H9 (cell line): Measurements from ENCODE around the gene KLK13. TPM values are rescaled to one million over a fixed set of nuclear protein-coding genes. Genes with fewer than 3 reads are reported as not detected.

Source experiments
- DNase-seq: peaks from one replicate; pipeline ENCODE4 v3.0.0-alpha.2; 2017
- H2AFZ ChIP-seq: one replicate; pipeline ENCODE4 v1.6.1; 2013; ENCODE audit warnings: mild to moderate bottlenecking, low read length, control low read depth, moderate library complexity
- H2AK5ac ChIP-seq: 2 replicates; pipeline ENCODE4 v1.6.1; 2013; ENCODE audit warnings: low read length, control low read depth, mixed read lengths; ENCODE audit not compliant: insufficient read length
- H2BK120ac ChIP-seq: one replicate; pipeline ENCODE4 v1.6.1; 2013; ENCODE audit warnings: low read depth, mild to moderate bottlenecking, low read length, control low read depth, inconsistent platforms; ENCODE audit not compliant: poor library complexity, severe bottlenecking
- H2BK12ac ChIP-seq: 2 replicates; pipeline ENCODE4 v1.6.1; 2013; ENCODE audit warnings: low read length, control low read depth, mixed read lengths, low read depth; ENCODE audit not compliant: insufficient read length
- H2BK15ac ChIP-seq: 2 replicates; pipeline ENCODE4 v1.6.1; 2013; ENCODE audit warnings: low read depth, low read length, control low read depth
- H2BK20ac ChIP-seq: one replicate; pipeline ENCODE4 v1.6.1; 2013; ENCODE audit warnings: low read depth, mild to moderate bottlenecking, low read length, control low read depth, inconsistent platforms; ENCODE audit not compliant: poor library complexity, severe bottlenecking
- H2BK5ac ChIP-seq: 2 replicates; pipeline ENCODE4 v1.6.1; 2013; ENCODE audit warnings: low read length, control low read depth, mixed read lengths; ENCODE audit not compliant: insufficient read length
- H3K14ac ChIP-seq: 2 replicates; pipeline ENCODE4 v1.6.1; 2013; ENCODE audit warnings: low read length, control low read depth; ENCODE audit not compliant: insufficient read depth
- H3K18ac ChIP-seq: 2 replicates; pipeline ENCODE4 v1.6.1; 2013; ENCODE audit warnings: low read depth, mild to moderate bottlenecking, mixed read lengths, low read length, control low read depth; ENCODE audit not compliant: insufficient read length
- H3K23ac ChIP-seq: 2 replicates; pipeline ENCODE4 v1.6.1; 2013; ENCODE audit warnings: low read length, control low read depth, mixed read lengths, low read depth; ENCODE audit not compliant: insufficient read length
- H3K23me2 ChIP-seq: 2 replicates; pipeline ENCODE4 v1.6.1; 2013; ENCODE audit warnings: low read depth, mild to moderate bottlenecking, mixed read lengths, low read length, control low read depth; ENCODE audit not compliant: insufficient read length, poor library complexity, severe bottlenecking
- H3K27ac ChIP-seq: 2 replicates; pipeline ENCODE4 v1.5.1; 2013; ENCODE audit warnings: low read length, control low read depth, mixed read lengths, low read depth; ENCODE audit not compliant: insufficient read length
- H3K27me3 ChIP-seq: 2 replicates; pipeline ENCODE4 v1.6.1; 2013; ENCODE audit warnings: low read length, control low read depth, inconsistent platforms; ENCODE audit not compliant: insufficient read depth
- H3K4ac ChIP-seq: 2 replicates; pipeline ENCODE4 v1.6.1; 2013; ENCODE audit warnings: low read depth, mild to moderate bottlenecking, control low read depth, inconsistent platforms, low read length, moderate library complexity
- H3K4me1 ChIP-seq: 2 replicates; pipeline ENCODE4 v1.6.1; 2013; ENCODE audit warnings: low read length, control low read depth, inconsistent platforms; ENCODE audit not compliant: insufficient read depth
- H3K4me2 ChIP-seq: 2 replicates; pipeline ENCODE4 v1.6.1; 2013; ENCODE audit warnings: low read length, control low read depth, mixed read lengths; ENCODE audit not compliant: insufficient read length, insufficient read depth
- H3K56ac ChIP-seq: 2 replicates; pipeline ENCODE4 v1.6.1; 2013; ENCODE audit warnings: low read depth, mild to moderate bottlenecking, mixed read lengths, low read length, control low read depth; ENCODE audit not compliant: insufficient read length
- H3K79me1 ChIP-seq: 2 replicates; pipeline ENCODE4 v1.6.1; 2013; ENCODE audit warnings: low read depth, mild to moderate bottlenecking, moderate library complexity, low read length, control low read depth, inconsistent platforms; ENCODE audit not compliant: insufficient read depth, poor library complexity, severe bottlenecking
- H3K79me2 ChIP-seq: 2 replicates; pipeline ENCODE4 v1.6.1; 2013; ENCODE audit warnings: low read length, control low read depth, inconsistent platforms; ENCODE audit not compliant: insufficient read depth
- H3K9ac ChIP-seq: 2 replicates; pipeline ENCODE4 v1.6.1; 2013; ENCODE audit warnings: low read length, control low read depth, mixed read lengths; ENCODE audit not compliant: insufficient read length; ENCODE audit errors: extremely low read depth
- H3K9me3 ChIP-seq: one replicate; pipeline ENCODE4 v1.6.1; 2013; ENCODE audit warnings: low read depth, low read length, inconsistent platforms; ENCODE audit not compliant: control insufficient read depth
- H3T11ph ChIP-seq: one replicate; pipeline ENCODE4 v1.6.1; 2013; ENCODE audit warnings: mild to moderate bottlenecking, low read length, control low read depth, inconsistent platforms
- H4K20me1 ChIP-seq: one replicate; pipeline ENCODE4 v1.6.1; 2013; ENCODE audit not compliant: control insufficient read depth, insufficient read length, insufficient read depth
- H4K5ac ChIP-seq: 2 replicates; pipeline ENCODE4 v1.6.1; 2013; ENCODE audit warnings: low read depth, mild to moderate bottlenecking, mixed read lengths, low read length, control low read depth; ENCODE audit not compliant: insufficient read length
- H4K8ac ChIP-seq: replicated peaks from 2 replicates; pipeline ENCODE4 v1.6.1; 2013; ENCODE audit warnings: low read length, control low read depth, mixed read lengths, low read depth; ENCODE audit not compliant: insufficient read length
- H4K91ac ChIP-seq: 2 replicates; pipeline ENCODE4 v1.6.1; 2013; ENCODE audit warnings: low read depth, mild to moderate bottlenecking, moderate library complexity, mixed read lengths, low read length, control low read depth; ENCODE audit not compliant: insufficient read length
- H3K27ac Mint-ChIP-seq, 3 experiments: 2 replicates in 2 of 3; 3 replicates in 1 of 3; pipeline ENCODE4 v1.8.0; 2020 to 2021; ENCODE audit warnings: mixed read lengths in 3 of 3, mild to moderate bottlenecking in 1 of 3, moderate library complexity in 1 of 3
- H3K27me3 Mint-ChIP-seq: 2 replicates; pipeline ENCODE4 v1.8.0; 2021; ENCODE audit warnings: low read depth, mild to moderate bottlenecking, moderate library complexity, mixed read lengths
- H3K36me3 Mint-ChIP-seq, 3 experiments: 2 replicates in 2 of 3; 3 replicates in 1 of 3; pipeline ENCODE4 v1.8.0; 2020 to 2021; ENCODE audit warnings: low read depth in 3 of 3, mixed read lengths in 3 of 3; ENCODE audit not compliant: insufficient read depth in 1 of 3
- H3K4me1 Mint-ChIP-seq, 2 experiments: 2 replicates each; pipeline ENCODE4 v1.8.0; 2020; ENCODE audit warnings: mixed read lengths in 2 of 2
- H3K4me3 Mint-ChIP-seq, 2 experiments: 2 replicates in 1 of 2; 3 replicates in 1 of 2; pipeline ENCODE4 v1.8.0; 2020 to 2021; ENCODE audit warnings: mild to moderate bottlenecking in 2 of 2, mixed read lengths in 2 of 2, moderate library complexity in 1 of 2
- H3K9me3 Mint-ChIP-seq, 2 experiments: 2 replicates in 1 of 2; 3 replicates in 1 of 2; pipeline ENCODE4 v1.8.0; 2020; ENCODE audit warnings: mild to moderate bottlenecking in 2 of 2, mixed read lengths in 2 of 2, moderate library complexity in 1 of 2
- CTCF ChIP-seq: fragments of 200-600 bp; sonication (generic); conservative IDR thresholded peaks from 3 replicates; pipeline ENCODE4 v1.8.0; 2021; ENCODE audit warnings: antibody characterized with exemption, mild to moderate bottlenecking
- WGBS: extraction: QIAGEN DNeasy Blood & Tissue Kit; methylation state at CpG from one replicate; pipeline ENCODE4 v1.1.7; 2013; ENCODE audit warnings: missing lambda C conversion rate, low lambda C conversion rate, mixed read lengths; ENCODE audit not compliant: insufficient read length; ENCODE audit errors: extremely low coverage; 5-methylcytosine and 5-hydroxymethylcytosine counted together
- total RNA-seq: library from RNA; stranded (reverse); gene quantifications from 2 replicates; pipeline ENCODE4 v1.2.1, GENCODE V29; 2021

KLK13 gene
- total RNA-seq, 1 experiment from 2014 or later, result 4.2 TPM

- Histone ChIP-seq H3K23me2 (no peaks in the 10 kb centered on the region), H2AFZ (no peak within 1 kb of the TSS), H3K56ac (no peak within 1 kb of the TSS), H3K4ac (no peak within 1 kb of the TSS), H4K91ac (no peak within 1 kb of the TSS), H3K27ac (no peak within 1 kb of the TSS), H4K8ac (no peak within 1 kb of the TSS), H2AK5ac (no peak within 1 kb of the TSS), H2BK20ac (no peak within 1 kb of the TSS), H3T11ph (no peak within 1 kb of the TSS), H2BK15ac (no peak within 1 kb of the TSS), H3K79me2 (no peaks in the 10 kb centered on the region), H4K20me1 (no peaks in the 10 kb centered on the region), H3K18ac (no peak within 1 kb of the TSS), H3K9me3 (no peaks in the 10 kb centered on the region), H3K14ac (no peak within 1 kb of the TSS; the same call in 1 of the 2 replicates), H3K23ac (no peak within 1 kb of the TSS), H3K4me2 (no peak within 1 kb of the TSS), H3K27me3 (no peaks in the 10 kb centered on the region; the same call in 1 of the 2 replicates), H3K79me1 (no peaks in the 10 kb centered on the region), H2BK5ac (no peak within 1 kb of the TSS), H4K5ac (no peak within 1 kb of the TSS), H2BK120ac (no peak within 1 kb of the TSS), H3K4me1 (peaks cover 2% of the 10 kb centered on the region; the same call in 1 of the 2 replicates), H3K9ac (no peak within 1 kb of the TSS), H2BK12ac (no peak within 1 kb of the TSS)
- no peak within 1 kb of the TSS for H3K4me3 Mint-ChIP-seq
- DNase-seq, result no peak
- no peaks in the 10 kb centered on the region for H3K36me3 Mint-ChIP-seq
- no peak within 1 kb of the TSS; a peak in 2 of 7 replicates for H3K27ac Mint-ChIP-seq
- H3K27me3 Mint-ChIP-seq, result peaks cover 19% of the 10 kb centered on the region
- H3K9me3 Mint-ChIP-seq, result no peaks in the 10 kb centered on the region
- TF ChIP-seq CTCF, result no peak
- WGBS, result no CpG with 5 or more reads among the region's 7 CpGs
- peaks cover 22 to 32% of the 10 kb centered on the region in 2 experiments for H3K4me1 Mint-ChIP-seq
Observed at GRCh38 chr19:51082611-51083010, 17.7 kb upstream of the KLK13 start, which contains the start of gene KLK14. Gene KLK14 (minus strand): TSS chr19:51082887. CDS start chr19:51082614, 273 bp downstream.
